HG02885 (cell line): ENCODE results near the gene EHBP1.
A peak's percentile ranks its signal among the peaks of the same experiment; 100 is the strongest.

ENCODE experiments used
- ATAC-seq: cut with Tn5 transposase; IDR thresholded peaks from one replicate; pipeline ENCODE4 v1.9.1; 2021; ENCODE audit warnings: mild to moderate bottlenecking; ENCODE audit not compliant: unreplicated experiment, poor library complexity

The EHBP1 gene

GRCh38 chr2:62774555-62775366, 69.2 kb downstream of the EHBP1 start:
- ATAC-seq, result no peak

- no peak for ATAC-seq
Observed at GRCh38 chr2:62775367-62775668, 69.8 kb downstream of the EHBP1 start.

- no peak for ATAC-seq
Observed at GRCh38 chr2:62783679-62784078, 78.2 kb downstream of the EHBP1 start.

GRCh38 chr2:62784341-62784740, 78.8 kb downstream of the EHBP1 start:
- no peak for ATAC-seq

- ATAC-seq, result peak; percentile 71
Observed at GRCh38 chr2:62785216-62785615, 79.7 kb downstream of the EHBP1 start.

- ATAC-seq, result no peak
Observed at GRCh38 chr2:62785810-62786597, 80.5 kb downstream of the EHBP1 start.

- peak; percentile 66 for ATAC-seq
Observed at GRCh38 chr2:62787386-62787785, 81.9 kb downstream of the EHBP1 start.

- ATAC-seq, result no peak
Observed at GRCh38 chr2:62789518-62789917, 84.0 kb downstream of the EHBP1 start.

- ATAC-seq, result no peak
Observed at GRCh38 chr2:62789918-62790317, 84.4 kb downstream of the EHBP1 start.

GRCh38 chr2:62792408-62792807, 86.9 kb downstream of the EHBP1 start:
- no peak for ATAC-seq

- no peak for ATAC-seq
Observed at GRCh38 chr2:62793213-62793612, 87.7 kb downstream of the EHBP1 start.

- no peak for ATAC-seq
Observed at GRCh38 chr2:62794791-62795190, 89.3 kb downstream of the EHBP1 start.

GRCh38 chr2:62795341-62795740, 89.8 kb downstream of the EHBP1 start:
- no peak for ATAC-seq

- ATAC-seq, result no peak
Observed at GRCh38 chr2:62797107-62797506, 91.6 kb downstream of the EHBP1 start.

GRCh38 chr2:62800618-62801017, 95.1 kb downstream of the EHBP1 start:
- ATAC-seq, result no peak

- no peak for ATAC-seq
Observed at GRCh38 chr2:62801110-62801509, 95.6 kb downstream of the EHBP1 start.

GRCh38 chr2:62801814-62802523, 96.5 kb downstream of the EHBP1 start:
- ATAC-seq, result peak; percentile 59

GRCh38 chr2:62803961-62804360, 98.4 kb downstream of the EHBP1 start:
- ATAC-seq, result no peak

- ATAC-seq, result no peak
Observed at GRCh38 chr2:62806231-62806630, 100.7 kb downstream of the EHBP1 start.

- ATAC-seq, result no peak
Observed at GRCh38 chr2:62808554-62808953, 103.0 kb downstream of the EHBP1 start.

- no peak for ATAC-seq
Observed at GRCh38 chr2:62811086-62811485, 105.6 kb downstream of the EHBP1 start.
